Activated CD8-positive, alpha-beta memory T cell treated with anti-CD3 and anti-CD28 coated beads for 1 hour (primary cell): ENCODE measurements around the gene ZNF358.

ENCODE experiments used
- DNase-seq, 2 donors: peaks; one replicate each; pipeline ENCODE4 v3.0.0-alpha.2; 2020; ENCODE audit warnings: low read depth in 1 of 2; ENCODE audit errors: extremely low read depth in 1 of 2

The ZNF358 gene

DNA sequence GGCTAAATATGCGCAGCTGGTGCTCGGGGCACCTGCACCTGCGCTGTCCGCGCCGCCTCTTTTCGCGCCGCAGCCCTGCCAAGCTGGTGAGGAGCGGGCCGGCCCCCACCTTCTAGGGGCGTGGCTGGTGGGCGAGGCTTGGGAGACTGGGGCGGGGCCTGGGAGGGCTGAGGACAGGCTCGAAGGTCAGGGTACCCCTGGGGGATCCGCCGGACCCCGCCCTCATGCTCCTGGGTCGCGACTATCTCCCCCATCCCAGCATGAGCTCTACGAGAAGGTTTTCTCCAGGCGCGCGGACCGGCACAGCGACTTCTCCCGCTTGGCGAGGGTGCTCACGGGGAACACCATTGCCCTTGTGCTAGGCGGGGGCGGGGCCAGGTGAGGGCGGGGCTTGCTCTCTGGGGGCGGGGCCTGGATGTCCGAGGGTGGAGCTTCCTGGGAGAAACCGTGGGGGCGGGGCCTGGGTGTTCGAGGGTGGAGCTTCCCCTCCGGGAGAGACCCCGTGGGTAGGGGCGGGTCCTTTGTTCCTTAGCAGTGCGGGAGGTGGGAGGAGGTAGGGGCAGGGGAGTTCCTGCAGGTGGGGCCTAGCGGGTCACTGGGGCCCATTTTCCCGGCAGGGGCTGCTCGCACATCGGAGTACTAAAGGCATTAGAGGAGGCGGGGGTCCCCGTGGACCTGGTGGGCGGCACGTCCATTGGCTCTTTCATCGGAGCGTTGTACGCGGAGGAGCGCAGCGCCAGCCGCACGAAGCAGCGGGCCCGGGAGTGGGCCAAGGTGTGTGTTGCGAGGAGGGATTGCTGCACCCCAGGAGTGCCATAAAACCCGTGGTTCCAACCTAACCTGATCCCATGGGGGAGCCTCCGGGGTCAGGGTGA is 39.3 kb downstream of the ZNF358 start:
- no peak for DNase-seq

GRCh38 chr19:7556696-7557315 is 40.9 kb downstream of the ZNF358 start:
- DNase-seq, result no peak

- DNase-seq, result no peak
These were observed 42.8 kb downstream of the ZNF358 start for GRCh38 chr19:7558667-7559066.

DNA sequence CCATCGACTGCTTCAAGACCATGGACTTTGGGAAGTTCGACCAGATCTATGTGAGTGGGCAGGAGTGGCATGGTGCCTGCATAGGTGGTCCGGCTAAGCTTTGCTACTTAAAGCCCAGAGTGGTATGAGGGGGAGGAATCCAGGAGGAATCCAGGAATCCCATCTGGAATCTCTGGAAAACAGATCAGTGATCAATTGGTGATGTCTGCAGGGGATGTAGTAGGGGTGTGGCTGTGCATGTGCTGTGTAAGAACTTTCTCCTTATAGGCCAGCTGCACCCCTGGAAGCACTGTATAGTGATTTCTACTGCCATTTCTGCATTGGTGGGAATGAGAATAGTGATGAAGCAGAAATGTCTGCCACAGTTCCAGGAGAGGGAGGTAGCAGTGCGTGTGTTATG is 43.2 kb downstream of the ZNF358 start:
- DNase-seq, result no peak

- DNase-seq, result no peak
These were observed 44.4 kb downstream of the ZNF358 start for GRCh38 chr19:7560255-7560654.

DNA sequence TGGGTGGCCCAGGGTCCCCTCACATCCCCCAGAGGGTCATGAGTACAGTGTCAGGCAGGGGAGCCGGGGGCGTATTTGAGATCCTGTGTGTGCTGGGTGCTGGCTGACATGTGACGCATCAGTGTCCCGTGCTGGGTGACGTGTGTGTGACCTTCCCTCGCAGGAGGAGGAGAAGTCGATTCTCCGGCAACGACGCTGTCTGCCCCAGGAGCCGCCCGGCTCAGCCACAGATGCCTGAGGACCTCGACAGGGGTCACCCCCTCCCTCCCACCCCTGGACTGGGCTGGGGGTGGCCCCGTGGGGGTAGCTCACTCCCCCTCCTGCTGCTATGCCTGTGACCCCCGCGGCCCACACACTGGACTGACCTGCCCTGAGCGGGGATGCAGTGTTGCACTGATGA is 45.4 kb downstream of the ZNF358 start:
- no peak for DNase-seq

- no peak for DNase-seq
These were observed 46.9 kb downstream of the ZNF358 start for GRCh38 chr19:7562646-7563393.

GRCh38 chr19:7564866-7565265 is 49.0 kb downstream of the ZNF358 start:
- DNase-seq, result no peak

DNA sequence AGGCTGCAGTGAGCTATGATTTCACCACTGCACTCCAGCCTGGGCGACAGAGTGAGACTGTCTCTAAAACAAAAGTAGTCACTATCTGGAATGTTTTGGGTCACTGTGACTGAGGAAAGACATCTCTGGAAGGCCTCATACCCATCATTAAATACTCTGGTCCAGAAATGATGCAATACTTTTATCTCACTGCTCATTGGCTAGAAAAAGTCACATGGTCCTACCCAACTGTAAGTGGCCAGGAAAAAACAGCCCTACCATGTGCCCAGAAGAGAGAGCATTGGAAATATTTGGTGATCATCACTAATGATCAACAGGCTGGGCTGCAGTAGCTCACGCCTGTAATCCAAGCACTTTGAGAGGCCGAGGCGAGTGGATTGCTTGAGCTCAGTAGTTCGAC is 49.4 kb downstream of the ZNF358 start:
- no peak for DNase-seq
